Esophagus squamous epithelium (tissue), 4 donors: ENCODE data around the gene EFNA4.

Experiments
- POLR2A ChIP-seq, 4 donors: fragments of 450-650 bp; IDR thresholded peaks; one replicate each; pipeline ENCODE4 v1.6.1; 2017; ENCODE audit warnings: antibody characterized with exemption in 4 of 4, mild to moderate bottlenecking in 4 of 4, moderate library complexity in 3 of 4
- TF ChIP-seq, protein P1 (sequence below), 6 experiments: fragments of 450-650 bp in 4 of 6; fragments of 200-600 bp in 2 of 6; sonication (generic) in 2 of 6; IDR thresholded peaks; one replicate each; pipeline ENCODE4 v1.5.1; 2016 to 2019; ENCODE audit warnings: antibody characterized with exemption in 6 of 6, mild to moderate bottlenecking in 4 of 6, moderate library complexity in 4 of 6

DNA sequence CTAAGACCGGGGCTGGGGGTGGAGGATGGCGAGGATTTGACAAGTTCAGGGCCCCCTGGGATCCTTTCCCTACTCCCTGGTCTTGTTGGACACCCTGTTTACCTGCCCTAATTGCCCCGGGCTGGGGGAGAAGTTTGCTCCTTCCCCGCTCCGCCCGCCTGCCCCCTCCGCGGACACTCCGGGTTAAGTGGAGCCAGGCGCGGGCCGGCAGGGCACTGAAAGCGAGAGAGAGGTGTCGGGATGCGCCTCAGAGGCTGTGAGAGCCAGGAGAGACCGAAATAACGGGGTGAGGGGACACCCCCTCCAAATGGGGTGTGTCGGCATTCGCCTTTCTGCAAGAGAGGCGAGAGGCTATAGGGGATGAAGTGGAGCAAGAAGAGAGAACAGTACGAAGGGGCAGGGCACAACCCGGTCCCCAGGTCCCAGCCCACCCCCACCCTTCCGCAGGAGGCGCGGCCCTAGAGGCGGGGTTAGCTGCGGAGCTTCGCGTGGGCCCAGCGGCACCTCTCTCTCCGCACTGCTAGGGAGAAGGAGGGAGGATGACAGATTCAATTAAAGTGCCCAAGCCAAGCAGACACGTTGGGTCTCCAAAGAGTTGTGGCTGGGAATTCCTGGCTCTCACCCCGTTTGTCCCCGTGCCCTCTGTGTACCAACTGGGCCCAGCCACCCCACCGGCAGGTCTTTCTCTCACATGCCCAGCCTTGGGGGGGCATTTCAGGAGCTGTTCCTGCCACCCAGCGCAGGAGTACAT, 18.9 kb downstream of the EFNA4 start:
- TF ChIP-seq, protein P1, sequence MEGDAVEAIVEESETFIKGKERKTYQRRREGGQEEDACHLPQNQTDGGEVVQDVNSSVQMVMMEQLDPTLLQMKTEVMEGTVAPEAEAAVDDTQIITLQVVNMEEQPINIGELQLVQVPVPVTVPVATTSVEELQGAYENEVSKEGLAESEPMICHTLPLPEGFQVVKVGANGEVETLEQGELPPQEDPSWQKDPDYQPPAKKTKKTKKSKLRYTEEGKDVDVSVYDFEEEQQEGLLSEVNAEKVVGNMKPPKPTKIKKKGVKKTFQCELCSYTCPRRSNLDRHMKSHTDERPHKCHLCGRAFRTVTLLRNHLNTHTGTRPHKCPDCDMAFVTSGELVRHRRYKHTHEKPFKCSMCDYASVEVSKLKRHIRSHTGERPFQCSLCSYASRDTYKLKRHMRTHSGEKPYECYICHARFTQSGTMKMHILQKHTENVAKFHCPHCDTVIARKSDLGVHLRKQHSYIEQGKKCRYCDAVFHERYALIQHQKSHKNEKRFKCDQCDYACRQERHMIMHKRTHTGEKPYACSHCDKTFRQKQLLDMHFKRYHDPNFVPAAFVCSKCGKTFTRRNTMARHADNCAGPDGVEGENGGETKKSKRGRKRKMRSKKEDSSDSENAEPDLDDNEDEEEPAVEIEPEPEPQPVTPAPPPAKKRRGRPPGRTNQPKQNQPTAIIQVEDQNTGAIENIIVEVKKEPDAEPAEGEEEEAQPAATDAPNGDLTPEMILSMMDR (IDR thresholded peaks at IDR 0.05), result no peak
- no peak for TF ChIP-seq POLR2A (IDR thresholded peaks at IDR 0.05)
